ENCODE data around the gene KCNJ14. TPM values are rescaled to one million over a fixed set of nuclear protein-coding genes. Genes with fewer than 3 reads are reported as not detected.

Gene KCNJ14
- total RNA-seq, 1 donor from 2014 or later: 1.4 TPM

DNA sequence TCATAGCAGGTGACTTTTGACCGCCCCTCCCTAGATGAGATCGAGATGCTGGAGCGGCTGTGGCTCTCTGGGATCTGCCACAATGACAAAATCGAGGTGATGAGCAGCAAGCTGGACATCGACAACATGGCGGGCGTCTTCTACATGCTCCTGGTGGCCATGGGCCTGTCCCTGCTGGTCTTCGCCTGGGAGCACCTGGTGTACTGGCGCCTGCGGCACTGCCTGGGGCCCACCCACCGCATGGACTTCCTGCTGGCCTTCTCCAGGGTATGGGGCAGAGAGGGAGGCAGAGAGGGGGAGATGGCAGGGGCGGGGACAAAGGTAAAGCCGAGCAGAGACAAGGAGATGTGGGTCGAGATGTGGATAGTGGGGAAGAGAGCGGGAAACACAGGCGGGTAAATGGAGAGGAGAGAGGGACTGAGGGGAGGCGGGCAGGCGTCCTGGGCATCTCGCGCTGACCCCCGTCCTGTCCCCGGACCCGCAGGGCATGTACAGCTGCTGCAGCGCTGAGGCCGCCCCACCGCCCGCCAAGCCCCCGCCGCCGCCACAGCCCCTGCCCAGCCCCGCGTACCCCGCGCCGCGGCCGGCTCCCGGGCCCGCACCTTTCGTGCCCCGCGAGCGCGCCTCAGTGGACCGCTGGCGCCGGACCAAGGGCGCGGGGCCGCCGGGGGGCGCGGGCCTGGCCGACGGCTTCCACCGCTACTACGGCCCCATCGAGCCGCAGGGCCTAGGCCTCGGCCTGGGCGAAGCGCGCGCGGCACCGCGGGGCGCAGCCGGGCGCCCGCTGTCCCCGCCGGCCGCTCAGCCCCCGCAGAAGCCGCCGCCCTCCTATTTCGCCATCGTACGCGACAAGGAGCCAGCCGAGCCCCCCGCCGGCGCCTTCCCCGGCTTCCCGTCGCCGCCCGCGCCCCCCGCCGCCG is 13.0 kb upstream of the KCNJ14 start:
- Histone ChIP-seq H4K20me1 (ENCODE audit: insufficient read depth, low read length) (peaks cover 1% of the 10 kb centered on the region), H3K4me3 (ENCODE audit: insufficient read depth, low read depth, low read length) (no peak overlapping the region), H3K27me3 (ENCODE audit: insufficient read depth, low read length) (peaks cover 18% of the 10 kb centered on the region), H3K27ac (ENCODE audit: low read depth, low read length) (no peak overlapping the region), H2AFZ (ENCODE audit: low read depth, low read length) (no peak overlapping the region), H3K4me2 (ENCODE audit: low read length) (no peak overlapping the region), H3K9me3 (ENCODE audit: insufficient read depth, low read depth, low read length) (no peaks in the 10 kb centered on the region), H3K4me1 (ENCODE audit: insufficient read depth, low read length) (peaks cover 19% of the 10 kb centered on the region), H3K36me3 (ENCODE audit: insufficient read depth, low read length) (no peaks in the 10 kb centered on the region), H3K79me2 (ENCODE audit: insufficient read depth, low read length) (peaks cover 15% of the 10 kb centered on the region), H3K9ac (ENCODE audit: low read length) (no peak overlapping the region)
- peaks cover 12% of the 10 kb centered on the region for H3K4me1 Mint-ChIP-seq (ENCODE audit: low read depth, unreplicated experiment)
- H3K4me3 Mint-ChIP-seq (ENCODE audit: unreplicated experiment): no peak overlapping the region
- H3K27me3 Mint-ChIP-seq (ENCODE audit: low read depth, unreplicated experiment): peaks cover 11% of the 10 kb centered on the region
- H3K36me3 Mint-ChIP-seq (ENCODE audit: low read depth, unreplicated experiment): peaks cover 19% of the 10 kb centered on the region
- FAIRE-seq (no peak), DNase-seq (ENCODE audit: low read depth) (no peak)
- H3K9me3 Mint-ChIP-seq (ENCODE audit: unreplicated experiment): no peaks in the 10 kb centered on the region
- no peak overlapping the region for H3K27ac Mint-ChIP-seq (ENCODE audit: unreplicated experiment)
- TF ChIP-seq, protein P1, sequence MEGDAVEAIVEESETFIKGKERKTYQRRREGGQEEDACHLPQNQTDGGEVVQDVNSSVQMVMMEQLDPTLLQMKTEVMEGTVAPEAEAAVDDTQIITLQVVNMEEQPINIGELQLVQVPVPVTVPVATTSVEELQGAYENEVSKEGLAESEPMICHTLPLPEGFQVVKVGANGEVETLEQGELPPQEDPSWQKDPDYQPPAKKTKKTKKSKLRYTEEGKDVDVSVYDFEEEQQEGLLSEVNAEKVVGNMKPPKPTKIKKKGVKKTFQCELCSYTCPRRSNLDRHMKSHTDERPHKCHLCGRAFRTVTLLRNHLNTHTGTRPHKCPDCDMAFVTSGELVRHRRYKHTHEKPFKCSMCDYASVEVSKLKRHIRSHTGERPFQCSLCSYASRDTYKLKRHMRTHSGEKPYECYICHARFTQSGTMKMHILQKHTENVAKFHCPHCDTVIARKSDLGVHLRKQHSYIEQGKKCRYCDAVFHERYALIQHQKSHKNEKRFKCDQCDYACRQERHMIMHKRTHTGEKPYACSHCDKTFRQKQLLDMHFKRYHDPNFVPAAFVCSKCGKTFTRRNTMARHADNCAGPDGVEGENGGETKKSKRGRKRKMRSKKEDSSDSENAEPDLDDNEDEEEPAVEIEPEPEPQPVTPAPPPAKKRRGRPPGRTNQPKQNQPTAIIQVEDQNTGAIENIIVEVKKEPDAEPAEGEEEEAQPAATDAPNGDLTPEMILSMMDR (IDR thresholded peaks at IDR 0.05; ENCODE audit: insufficient read depth, low read depth, low read length): no peak
- peak; percentile 49 for TF ChIP-seq EZH2 (IDR thresholded peaks at IDR 0.05; ENCODE audit: insufficient read depth, low read length)

GRCh38 chr19:48443256-48443655 is 12.1 kb upstream of the KCNJ14 start:
- no peaks in the 10 kb centered on the region for H3K9me3 Mint-ChIP-seq (ENCODE audit: unreplicated experiment)
- peaks cover 12% of the 10 kb centered on the region for H3K4me1 Mint-ChIP-seq (ENCODE audit: low read depth, unreplicated experiment)
- H3K4me1 ChIP-seq (ENCODE audit: insufficient read depth, low read length): peaks cover 19% of the 10 kb centered on the region
- DNase-seq (ENCODE audit: low read depth) (no peak), FAIRE-seq (no peak)
- peaks cover 19% of the 10 kb centered on the region for H3K36me3 Mint-ChIP-seq (ENCODE audit: low read depth, unreplicated experiment)
- no peak overlapping the region for H3K9ac ChIP-seq (ENCODE audit: low read length)
- H3K4me3 ChIP-seq (ENCODE audit: insufficient read depth, low read depth, low read length): no peak overlapping the region
- H3K27me3 Mint-ChIP-seq (ENCODE audit: low read depth, unreplicated experiment): peaks cover 8% of the 10 kb centered on the region
- H3K27me3 ChIP-seq (ENCODE audit: insufficient read depth, low read length): peaks cover 18% of the 10 kb centered on the region
- no peak overlapping the region for H3K27ac ChIP-seq (ENCODE audit: low read depth, low read length)
- no peak overlapping the region for H2AFZ ChIP-seq (ENCODE audit: low read depth, low read length)
- peak overlapping the region; percentile 91 for H3K4me2 ChIP-seq (ENCODE audit: low read length)
- no peak overlapping the region for H3K27ac Mint-ChIP-seq (ENCODE audit: unreplicated experiment)
- H3K79me2 ChIP-seq (ENCODE audit: insufficient read depth, low read length): peaks cover 23% of the 10 kb centered on the region
- peaks cover 8% of the 10 kb centered on the region for H4K20me1 ChIP-seq (ENCODE audit: insufficient read depth, low read length)
- no peaks in the 10 kb centered on the region for H3K9me3 ChIP-seq (ENCODE audit: insufficient read depth, low read depth, low read length)
- TF ChIP-seq EZH2 (IDR thresholded peaks at IDR 0.05; ENCODE audit: insufficient read depth, low read length): peak; percentile 54
- TF ChIP-seq, protein P1 (IDR thresholded peaks at IDR 0.05; ENCODE audit: insufficient read depth, low read depth, low read length): no peak
- peaks cover 3% of the 10 kb centered on the region for H3K36me3 ChIP-seq (ENCODE audit: insufficient read depth, low read length)
- H3K4me3 Mint-ChIP-seq (ENCODE audit: unreplicated experiment): no peak overlapping the region

GRCh38 chr19:48443731-48444128 is 11.6 kb upstream of the KCNJ14 start:
- H3K27ac Mint-ChIP-seq (ENCODE audit: unreplicated experiment): no peak overlapping the region
- H3K4me3 Mint-ChIP-seq (ENCODE audit: unreplicated experiment): no peak overlapping the region
- Histone ChIP-seq H3K36me3 (ENCODE audit: insufficient read depth, low read length) (peaks cover 8% of the 10 kb centered on the region), H3K4me2 (ENCODE audit: low read length) (peak overlapping the region; percentile 91), H3K27me3 (ENCODE audit: insufficient read depth, low read length) (peaks cover 18% of the 10 kb centered on the region), H3K79me2 (ENCODE audit: insufficient read depth, low read length) (peaks cover 27% of the 10 kb centered on the region), H3K9me3 (ENCODE audit: insufficient read depth, low read depth, low read length) (no peaks in the 10 kb centered on the region), H3K9ac (ENCODE audit: low read length) (no peak overlapping the region), H3K4me1 (ENCODE audit: insufficient read depth, low read length) (peaks cover 19% of the 10 kb centered on the region), H2AFZ (ENCODE audit: low read depth, low read length) (no peak overlapping the region), H3K4me3 (ENCODE audit: insufficient read depth, low read depth, low read length) (no peak overlapping the region), H4K20me1 (ENCODE audit: insufficient read depth, low read length) (peaks cover 12% of the 10 kb centered on the region), H3K27ac (ENCODE audit: low read depth, low read length) (no peak overlapping the region)
- TF ChIP-seq, protein P1 (IDR thresholded peaks at IDR 0.05; ENCODE audit: insufficient read depth, low read depth, low read length): no peak
- TF ChIP-seq EZH2 (IDR thresholded peaks at IDR 0.05; ENCODE audit: insufficient read depth, low read length): peak; percentile 97
- DNase-seq (ENCODE audit: low read depth) (no peak), FAIRE-seq (no peak)
- H3K9me3 Mint-ChIP-seq (ENCODE audit: unreplicated experiment): no peaks in the 10 kb centered on the region
- H3K4me1 Mint-ChIP-seq (ENCODE audit: low read depth, unreplicated experiment): peaks cover 12% of the 10 kb centered on the region
- peaks cover 8% of the 10 kb centered on the region for H3K27me3 Mint-ChIP-seq (ENCODE audit: low read depth, unreplicated experiment)
- H3K36me3 Mint-ChIP-seq (ENCODE audit: low read depth, unreplicated experiment): peaks cover 19% of the 10 kb centered on the region
